Mesothelial cell of epicardium (in vitro differentiated cells): ENCODE results near the gene SIPA1L3. TPM values are rescaled to one million over a fixed set of nuclear protein-coding genes. Genes with fewer than 3 reads are reported as not detected.

Experiments
- DNase-seq, 2 experiments: peaks; one replicate each; pipeline ENCODE4 v3.0.0; 2021; ENCODE audit warnings: low spot score in 2 of 2; ENCODE audit not compliant: unreplicated experiment in 2 of 2
- H3K27ac Mint-ChIP-seq: 2 replicates; pipeline ENCODE4 v1.8.0; 2021; ENCODE audit warnings: mixed read lengths
- H3K27me3 Mint-ChIP-seq: 2 replicates; pipeline ENCODE4 v1.8.0; 2021; ENCODE audit warnings: low read depth, mixed read lengths
- H3K36me3 Mint-ChIP-seq: 2 replicates; pipeline ENCODE4 v1.8.0; 2021; ENCODE audit warnings: mixed read lengths
- H3K4me1 Mint-ChIP-seq: 2 replicates; pipeline ENCODE4 v1.8.0; 2021; ENCODE audit warnings: mixed read lengths
- H3K4me3 Mint-ChIP-seq: 2 replicates; pipeline ENCODE4 v1.8.0; 2021; ENCODE audit warnings: mild to moderate bottlenecking, moderate library complexity, mixed read lengths
- H3K9me3 Mint-ChIP-seq: 2 replicates; pipeline ENCODE4 v1.8.0; 2021; ENCODE audit warnings: mixed read lengths
- CTCF ChIP-seq: fragments of 200-600 bp; sonication (generic); IDR thresholded peaks from one replicate; pipeline ENCODE4 v1.5.0; 2021; ENCODE audit warnings: antibody characterized with exemption; ENCODE audit not compliant: unreplicated experiment
- total RNA-seq: library from RNA; stranded (reverse); gene quantifications from 3 replicates; pipeline ENCODE4 v1.2.1, GENCODE V29; 2021

Gene SIPA1L3
- total RNA-seq, 1 donor from 2014 or later: 58.2 TPM

- H3K36me3 Mint-ChIP-seq: no peaks in the 10 kb centered on the region
- no peak for DNase-seq
- TF ChIP-seq CTCF: no peak
- no peak overlapping the region for H3K4me3 Mint-ChIP-seq
- no peaks in the 10 kb centered on the region for H3K27me3 Mint-ChIP-seq
- H3K9me3 Mint-ChIP-seq: no peaks in the 10 kb centered on the region
- H3K27ac Mint-ChIP-seq: no peak overlapping the region
- H3K4me1 Mint-ChIP-seq: no peaks in the 10 kb centered on the region
Measured at GRCh38 chr19:38216785-38217641, 310.0 kb downstream of the SIPA1L3 start.

GRCh38 chr19:38218204-38218603 lies 311.2 kb downstream of the SIPA1L3 start:
- Mint-ChIP-seq H3K27ac (no peak overlapping the region), H3K4me3 (no peak overlapping the region), H3K36me3 (no peaks in the 10 kb centered on the region), H3K4me1 (peaks cover under 1% of the 10 kb centered on the region), H3K9me3 (no peaks in the 10 kb centered on the region), H3K27me3 (no peaks in the 10 kb centered on the region)
- no peak for TF ChIP-seq CTCF
- no peak for DNase-seq

- no peak overlapping the region for H3K4me3 Mint-ChIP-seq
- peaks cover under 1% of the 10 kb centered on the region for H3K27me3 Mint-ChIP-seq
- DNase-seq: no peak
- no peak overlapping the region for H3K27ac Mint-ChIP-seq
- no peaks in the 10 kb centered on the region for H3K36me3 Mint-ChIP-seq
- peaks cover 4% of the 10 kb centered on the region for H3K4me1 Mint-ChIP-seq
- no peaks in the 10 kb centered on the region for H3K9me3 Mint-ChIP-seq
- no peak for TF ChIP-seq CTCF
Measured at GRCh38 chr19:38219221-38219620, 312.2 kb downstream of the SIPA1L3 start.

GRCh38 chr19:38221421-38221820 lies 314.4 kb downstream of the SIPA1L3 start:
- no peaks in the 10 kb centered on the region for H3K36me3 Mint-ChIP-seq
- peaks cover 8% of the 10 kb centered on the region for H3K4me1 Mint-ChIP-seq
- no peak overlapping the region for H3K27ac Mint-ChIP-seq
- DNase-seq: no peak
- H3K27me3 Mint-ChIP-seq: peaks cover 8% of the 10 kb centered on the region
- no peaks in the 10 kb centered on the region for H3K9me3 Mint-ChIP-seq
- TF ChIP-seq CTCF: no peak
- no peak overlapping the region for H3K4me3 Mint-ChIP-seq

GRCh38 chr19:38221919-38222830 lies 315.2 kb downstream of the SIPA1L3 start:
- DNase-seq: no peak
- Mint-ChIP-seq H3K4me3 (no peak overlapping the region), H3K36me3 (no peaks in the 10 kb centered on the region), H3K4me1 (peaks cover 8% of the 10 kb centered on the region), H3K27ac (no peak overlapping the region), H3K9me3 (no peaks in the 10 kb centered on the region), H3K27me3 (peaks cover 15% of the 10 kb centered on the region)
- TF ChIP-seq CTCF: no peak
